T-cell (primary cell): ENCODE measurements around the gene KYAT1. TPM values are rescaled to one million over a fixed set of nuclear protein-coding genes. Genes with fewer than 3 reads are reported as not detected.

Experiments used
- ATAC-seq, 4 experiments: fragments of 200-7000 bp in 3 of 4; fragments of 150-1000 bp in 1 of 4; cut with Tn5 transposase; replicated peaks in 1 of 4; 1 replicate in 3 of 4; 2 replicates in 1 of 4; pipeline ENCODE4 v1.10.0; 2021; ENCODE audit warnings: moderate library complexity in 3 of 4, mild to moderate bottlenecking in 2 of 4, moderate number of reproducible peaks in 1 of 4
- CTCF ChIA-PET, 2 donors: fragments of 300-600 bp; sonication (Branson Sonifier 250); formaldehyde crosslinking; loops; one replicate each; lab custom pipeline; 2022; ENCODE audit warnings: antibody characterized with exemption in 2 of 2; lab: Charles Lee
- POLR2A ChIA-PET, 2 donors: fragments of 300-600 bp; sonication (Branson Sonifier 250); formaldehyde crosslinking; loops; one replicate each; lab custom pipeline; 2022; ENCODE audit warnings: antibody characterized with exemption in 2 of 2; lab: Charles Lee
- DNase-seq, 35 experiments: peaks; one replicate each; pipeline versions ENCODE4 v3.0.0 to v3.0.0-alpha.2; 2013 to 2023
- H3K27ac ChIP-seq: one replicate; pipeline ENCODE4 v1.5.1; 2013; ENCODE audit warnings: low read length
- H3K27me3 ChIP-seq, 2 experiments: replicated peaks in 1 of 2; 1 replicate in 1 of 2; 2 replicates in 1 of 2; pipeline versions ENCODE4 v1.6.1 to v1.7.0; 2013; ENCODE audit warnings: low read length in 1 of 2, mixed read lengths in 1 of 2; ENCODE audit not compliant: control insufficient read depth in 2 of 2, insufficient read depth in 2 of 2; ENCODE audit errors: extremely low read depth in 1 of 2
- H3K36me3 ChIP-seq, 2 donors: 1 replicate in 1 of 2; 2 replicates in 1 of 2; pipeline versions ENCODE4 v1.6.1 to v1.7.0; 2013; ENCODE audit warnings: low read length in 1 of 2; ENCODE audit not compliant: control insufficient read depth in 2 of 2, insufficient read depth in 1 of 2; ENCODE audit errors: extremely low read depth in 1 of 2
- H3K4me1 ChIP-seq, 2 experiments: 1 replicate in 1 of 2; 2 replicates in 1 of 2; pipeline versions ENCODE4 v1.6.1 to v1.7.0; 2013; ENCODE audit warnings: low read length in 2 of 2, mixed read lengths in 1 of 2; ENCODE audit not compliant: insufficient read depth in 2 of 2, control insufficient read depth in 1 of 2; ENCODE audit errors: extremely low read depth in 1 of 2
- H3K4me3 ChIP-seq, 2 donors: 1 replicate in 1 of 2; 2 replicates in 1 of 2; pipeline versions ENCODE4 v1.5.1 to v1.7.0; 2013; ENCODE audit warnings: mild to moderate bottlenecking in 2 of 2, low read length in 1 of 2, moderate library complexity in 1 of 2; ENCODE audit not compliant: control insufficient read depth in 1 of 2; ENCODE audit errors: extremely low read depth in 1 of 2
- H3K9me3 ChIP-seq: 2 replicates; pipeline ENCODE4 v1.7.0; 2013
- H3K27ac Mint-ChIP-seq, 2 donors: one replicate each; pipeline ENCODE4 v1.8.0; 2020 to 2021; ENCODE audit warnings: mild to moderate bottlenecking in 2 of 2, mixed read lengths in 2 of 2
- H3K27me3 Mint-ChIP-seq, 2 donors: one replicate each; pipeline ENCODE4 v1.8.0; 2021 to 2022; ENCODE audit warnings: mixed read lengths in 2 of 2
- H3K36me3 Mint-ChIP-seq: one replicate; pipeline ENCODE4 v1.8.0; 2021; ENCODE audit warnings: mixed read lengths
- H3K4me1 Mint-ChIP-seq, 3 donors: one replicate each; pipeline ENCODE4 v1.8.0; 2020 to 2022; ENCODE audit warnings: mixed read lengths in 3 of 3, mild to moderate bottlenecking in 1 of 3
- H3K4me3 Mint-ChIP-seq, 3 donors: one replicate each; pipeline ENCODE4 v1.8.0; 2020 to 2022; ENCODE audit warnings: mild to moderate bottlenecking in 3 of 3, mixed read lengths in 3 of 3, moderate library complexity in 3 of 3
- H3K9me3 Mint-ChIP-seq, 3 donors: one replicate each; pipeline ENCODE4 v1.8.0; 2020 to 2022; ENCODE audit warnings: mixed read lengths in 3 of 3
- WGBS: methylation state at CpG from one replicate; pipeline ENCODE4 v1.1.5; 2013; ENCODE audit warnings: missing lambda C conversion rate; ENCODE audit not compliant: insufficient coverage; 5-methylcytosine and 5-hydroxymethylcytosine counted together
- total RNA-seq, 35 experiments: library from RNA in 6 of 35; stranded (reverse) in 6 of 35; fragments of 120-200 nt in 1 of 35; gene quantifications; one replicate each; pipeline versions ENCODE4 v1.2.1 to v1.2.4 and lab custom pipeline; 2013 to 2026

KYAT1 gene
- total RNA-seq (10 to 100 TPM in 4 of 5 donors, 1 to 10 TPM in 1; 9.7 to 15.6 (median 11.7) TPM), total RNA-seq (lab: John Stamatoyannopoulos, UW) (0.04 to 1.9 (median 0.45) reads per million in 29 experiments)
- 11.2 TPM for total RNA-seq (2013)

DNA sequence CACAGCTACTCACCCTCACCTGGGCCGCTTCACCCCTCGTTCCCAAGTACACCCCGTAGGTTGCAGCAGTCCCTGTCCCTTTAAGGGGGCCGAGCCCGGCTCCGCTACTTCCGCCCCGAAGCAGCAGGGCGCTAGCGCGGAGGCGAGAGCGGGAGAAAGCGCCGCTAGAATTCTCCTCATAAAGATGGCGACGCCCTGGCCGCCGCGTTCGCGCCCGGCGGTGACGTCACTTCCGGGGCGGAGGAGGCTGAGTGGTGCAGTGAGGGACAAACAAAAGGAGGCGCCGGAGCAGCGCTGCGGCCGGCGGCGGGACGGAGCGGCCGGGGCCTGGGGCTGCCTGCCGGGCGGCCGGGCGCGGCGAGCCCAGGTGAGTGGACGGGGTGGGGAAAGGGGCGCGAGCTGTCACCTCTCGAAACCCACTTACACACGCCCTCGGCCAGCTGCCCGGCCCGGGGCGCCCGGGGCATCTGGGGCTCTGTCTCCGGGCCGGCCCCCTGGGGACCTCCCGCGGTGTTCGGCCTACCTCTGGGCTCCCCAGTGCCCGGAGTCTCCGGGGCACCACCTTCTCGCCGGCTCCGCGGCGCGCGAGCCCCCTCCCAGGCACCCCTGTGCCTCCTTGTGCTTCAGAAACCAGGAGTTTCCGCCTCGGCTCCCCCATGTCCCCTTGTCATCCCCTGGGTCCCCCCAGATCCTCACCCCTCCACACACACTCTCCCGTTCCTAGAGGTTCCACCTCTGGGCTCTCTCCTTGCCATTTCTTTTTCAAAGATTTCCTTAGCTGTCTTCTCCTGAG lies at the start of gene KYAT1, which contains the start of gene LRRC8A:
KYAT1 (minus strand) TSS at position 67 of the 793 bp plus-strand sequence. CDS start 36,545 bp downstream, outside the sequence.
LRRC8A (plus strand) TSS at position 250 of the 793 bp plus-strand sequence. CDS start 25,032 bp downstream, outside the sequence.
- no peaks in the 10 kb centered on the region for H3K27me3 ChIP-seq
- ChIA-PET POLR2A (interaction anchor here in 1 of 2 donors (0.5 kb wide), 1 partner anchor 45 kb away, joined by 3 read pairs; no protein-coding TSS in a partner anchor), CTCF (interaction anchor here in 1 of 2 donors (1.3 kb wide), 1 partner anchor 19 kb away, joined by 4 read pairs; no protein-coding TSS in a partner anchor)
- 2% methylated on average over 64 of the region's 70 CpGs for WGBS
- DNase-seq (peak; percentile 95 to 99 (median 98)), ATAC-seq (peak; percentile 94 to 96 (median 96))
- H3K9me3 ChIP-seq = no peaks in the 10 kb centered on the region
- Mint-ChIP-seq H3K9me3 (no peaks in the 10 kb centered on the region), H3K4me3 (peak within 1 kb of the TSS; percentile 94 to 98 (median 97)), H3K36me3 (peaks cover 7% of the 10 kb centered on the region), H3K27ac (peak within 1 kb of the TSS; percentile 94 to 97), H3K27me3 (no peaks in the 10 kb centered on the region), H3K4me1 (peaks cover 56 to 66% (median 63%) of the 10 kb centered on the region in 3 donors)
- H3K27ac ChIP-seq = peak within 1 kb of the TSS; percentile 57
- peaks cover 3 to 28% of the 10 kb centered on the region in 2 donors for H3K36me3 ChIP-seq
- H3K4me3 ChIP-seq = peak within 1 kb of the TSS; percentile 85 to 93
- H3K4me1 ChIP-seq = peaks cover 16 to 53% of the 10 kb centered on the region in 2 experiments

GRCh38 chr9:128929560-128929959 lies 47.8 kb upstream of the KYAT1 start:
- Mint-ChIP-seq H3K9me3 (no peaks in the 10 kb centered on the region), H3K27me3 (no peaks in the 10 kb centered on the region), H3K36me3 (no peaks in the 10 kb centered on the region), H3K4me1 (peaks cover 12 to 17% (median 16%) of the 10 kb centered on the region in 3 donors), H3K4me3 (no peak overlapping the region), H3K27ac (no peak overlapping the region)
- Histone ChIP-seq H3K4me3 (no peak overlapping the region), H3K36me3 (no peaks in the 10 kb centered on the region), H3K27ac (no peak overlapping the region), H3K27me3 (peaks cover 0 to 3% of the 10 kb centered on the region in 2 experiments), H3K9me3 (no peaks in the 10 kb centered on the region), H3K4me1 (peaks cover 7 to 15% of the 10 kb centered on the region in 2 experiments)
- ATAC-seq (no peak), DNase-seq (no peak)
- WGBS = no CpG with 5 or more reads among the region's 4 CpGs
- CTCF ChIA-PET = interaction anchor here (0.6 to 2.2 kb wide), 4 partner anchors 66 to 228 kb away, joined by 3 to 18 read pairs (median 4); no protein-coding TSS in a partner anchor
- POLR2A ChIA-PET = no interaction called here

- Mint-ChIP-seq H3K4me1 (peaks cover 12 to 17% (median 16%) of the 10 kb centered on the region in 3 donors), H3K36me3 (no peaks in the 10 kb centered on the region), H3K27me3 (no peaks in the 10 kb centered on the region), H3K27ac (no peak overlapping the region), H3K9me3 (no peaks in the 10 kb centered on the region), H3K4me3 (no peak overlapping the region)
- ChIA-PET CTCF (interaction anchor here (0.6 to 2.2 kb wide), 8 partner anchors 58 to 633 kb away, joined by 3 to 18 read pairs (median 4); partner anchors contain the start of genes CERCAM (in 1 of the 2) and ENDOG (in 1 of the 2)), POLR2A (no interaction called here)
- Histone ChIP-seq H3K27ac (no peak overlapping the region), H3K4me1 (peaks cover 7 to 15% of the 10 kb centered on the region in 2 experiments), H3K36me3 (no peaks in the 10 kb centered on the region), H3K9me3 (no peaks in the 10 kb centered on the region), H3K4me3 (no peak overlapping the region), H3K27me3 (peaks cover 0 to 3% of the 10 kb centered on the region in 2 experiments)
- 100% methylated on average over 1 of the region's 2 CpGs for WGBS
- DNase-seq = no peak
- ATAC-seq = no peak
Measured at GRCh38 chr9:128928624-128929023, 46.9 kb upstream of the KYAT1 start.

DNA sequence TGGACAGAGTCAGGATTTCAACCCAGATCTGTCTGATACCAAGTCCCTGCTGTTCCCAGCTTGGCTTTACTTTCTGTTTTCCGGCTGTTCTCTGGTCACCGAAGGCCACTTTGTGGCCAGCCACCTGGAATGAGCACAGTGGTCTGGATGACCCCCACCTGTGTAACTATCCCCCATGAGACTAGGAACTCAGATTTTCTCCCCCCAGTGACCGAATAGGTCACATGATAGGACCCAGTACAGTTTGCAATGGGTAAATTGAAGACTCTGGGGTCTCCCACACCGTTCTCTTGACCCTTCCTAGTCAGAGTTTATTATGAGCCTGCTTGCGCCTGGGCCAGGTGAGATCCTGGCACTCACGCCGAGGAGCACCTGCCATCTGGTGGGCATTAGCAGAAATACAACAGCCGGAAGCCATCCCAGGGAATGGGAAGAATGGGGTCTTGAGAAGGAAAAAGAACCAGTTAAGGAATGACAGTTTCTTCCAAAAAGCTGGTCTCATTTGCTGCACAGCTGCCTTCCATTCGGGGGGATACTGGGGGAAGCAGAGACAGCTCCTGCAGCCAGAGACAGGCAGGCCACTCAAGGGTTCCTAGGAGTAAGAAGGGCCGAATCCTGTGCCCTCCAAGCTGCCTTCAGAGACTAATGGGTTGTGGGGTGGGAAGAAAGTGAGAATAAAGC lies 46.1 kb upstream of the KYAT1 start:
- peaks cover 0 to 3% of the 10 kb centered on the region in 2 experiments for H3K27me3 ChIP-seq
- H3K4me1 ChIP-seq = peaks cover 7 to 15% of the 10 kb centered on the region in 2 experiments
- H3K4me3 ChIP-seq = no peak overlapping the region
- no peaks in the 10 kb centered on the region for H3K9me3 ChIP-seq
- ChIA-PET POLR2A (interaction anchor here (0.5 to 0.6 kb wide), 3 partner anchors 46 to 383 kb away, joined by 3 read pairs; partner anchors contain the start of genes KYAT1 (in 1 of the 2) and LRRC8A (in 1 of the 2)), CTCF (interaction anchor here (0.6 to 2.2 kb wide), 7 partner anchors 57 to 633 kb away, joined by 3 to 18 read pairs (median 3); partner anchors contain the start of gene ENDOG (in 1 of the 2))
- ATAC-seq (peak; percentile 78 to 86 (median 84)), DNase-seq (peak in 28 of 35 experiments; percentile 11 to 74 (median 41))
- Mint-ChIP-seq H3K9me3 (no peaks in the 10 kb centered on the region), H3K36me3 (no peaks in the 10 kb centered on the region), H3K27me3 (no peaks in the 10 kb centered on the region), H3K4me3 (no peak overlapping the region), H3K4me1 (peaks cover 12 to 18% (median 17%) of the 10 kb centered on the region in 3 donors), H3K27ac (peak overlapping the region in 1 of 2 donors; percentile 26)
- no peak overlapping the region for H3K27ac ChIP-seq
- 28% methylated on average over 8 of the region's 10 CpGs for WGBS
- no peaks in the 10 kb centered on the region for H3K36me3 ChIP-seq

DNA sequence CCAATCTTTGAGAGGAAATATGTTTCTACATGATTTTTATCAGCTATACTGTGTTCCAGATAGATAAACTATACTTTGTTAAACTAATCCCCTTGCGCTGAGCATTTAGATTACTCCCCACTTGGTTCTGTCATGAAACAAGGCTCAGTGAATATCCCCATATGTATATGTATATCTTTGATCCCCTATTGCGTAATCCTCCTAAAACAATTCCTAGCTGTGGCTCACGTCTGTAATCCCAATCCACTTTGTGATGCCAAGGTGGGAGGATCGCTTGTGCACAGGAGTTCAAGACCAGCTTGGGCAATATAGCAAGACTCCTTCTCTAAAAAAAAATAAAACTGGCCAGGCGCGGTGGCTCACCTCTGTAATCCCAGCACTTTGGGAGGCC lies 41.7 kb upstream of the KYAT1 start:
- Histone ChIP-seq H3K4me3 (no peak overlapping the region), H3K36me3 (peaks cover 9 to 10% of the 10 kb centered on the region in 2 donors), H3K9me3 (no peaks in the 10 kb centered on the region), H3K27ac (no peak overlapping the region), H3K27me3 (peaks cover 0 to 8% of the 10 kb centered on the region in 2 experiments), H3K4me1 (peaks cover 9 to 30% of the 10 kb centered on the region in 2 experiments)
- peaks cover 5% of the 10 kb centered on the region for H3K36me3 Mint-ChIP-seq
- ChIA-PET CTCF (no interaction called here), POLR2A (interaction anchor here in 1 of 2 donors (0.7 kb wide), 1 partner anchor 98 kb away, joined by 6 read pairs; no protein-coding TSS in a partner anchor)
- 83% methylated on average over 2 of the region's 6 CpGs for WGBS
- peak overlapping the region in 1 of 2 donors; percentile 5 for H3K27ac Mint-ChIP-seq
- H3K27me3 Mint-ChIP-seq = no peaks in the 10 kb centered on the region
- no peak for ATAC-seq
- peak overlapping the region in 1 of 3 donors; percentile 36 for H3K4me3 Mint-ChIP-seq
- no peak for DNase-seq
- no peaks in the 10 kb centered on the region for H3K9me3 Mint-ChIP-seq
- H3K4me1 Mint-ChIP-seq = peaks cover 17 to 28% (median 18%) of the 10 kb centered on the region in 3 donors
